IMR-90 (cell line): Measurements from ENCODE around the gene LRATD1.

Experiments
- CHD1 ChIP-seq: IDR thresholded peaks from 2 replicates; pipeline ENCODE4 v1.6.1; 2012; ENCODE audit warnings: low read depth, low read length, improper control_type of control experiment
- MXI1 ChIP-seq: IDR thresholded peaks from 2 replicates; pipeline ENCODE4 v1.6.1; 2012; ENCODE audit warnings: low read depth, mild to moderate bottlenecking, low read length, moderate library complexity, borderline replicate concordance
- POLR2A ChIP-seq: IDR thresholded peaks from 2 replicates; pipeline ENCODE4 v1.6.1; 2012; ENCODE audit warnings: mild to moderate bottlenecking, low read depth, low read length
- RAD21 ChIP-seq: IDR thresholded peaks from 2 replicates; pipeline ENCODE4 v1.6.1; 2012; ENCODE audit warnings: low read length, improper control_type of control experiment
- RCOR1 ChIP-seq: IDR thresholded peaks from 2 replicates; pipeline ENCODE4 v1.6.1; 2012; ENCODE audit warnings: mild to moderate bottlenecking, low read length, improper control_type of control experiment; ENCODE audit not compliant: insufficient replicate concordance
- RFX5 ChIP-seq: IDR thresholded peaks from 2 replicates; pipeline ENCODE4 v1.8.0; 2012; ENCODE audit warnings: low read depth, mild to moderate bottlenecking, low read length, moderate library complexity
- SMC3 ChIP-seq: fragments of 150-350 bp; IDR thresholded peaks from 2 replicates; pipeline ENCODE4 v1.6.1; 2016; ENCODE audit warnings: low read depth, mild to moderate bottlenecking, antibody characterized with exemption, low read length, moderate library complexity
- TF ChIP-seq, protein P1 (sequence below): conservative IDR thresholded peaks from 2 replicates; pipeline ENCODE4 v1.5.1; 2012; ENCODE audit warnings: mild to moderate bottlenecking, low read depth, low read length, improper control_type of control experiment

DNA sequence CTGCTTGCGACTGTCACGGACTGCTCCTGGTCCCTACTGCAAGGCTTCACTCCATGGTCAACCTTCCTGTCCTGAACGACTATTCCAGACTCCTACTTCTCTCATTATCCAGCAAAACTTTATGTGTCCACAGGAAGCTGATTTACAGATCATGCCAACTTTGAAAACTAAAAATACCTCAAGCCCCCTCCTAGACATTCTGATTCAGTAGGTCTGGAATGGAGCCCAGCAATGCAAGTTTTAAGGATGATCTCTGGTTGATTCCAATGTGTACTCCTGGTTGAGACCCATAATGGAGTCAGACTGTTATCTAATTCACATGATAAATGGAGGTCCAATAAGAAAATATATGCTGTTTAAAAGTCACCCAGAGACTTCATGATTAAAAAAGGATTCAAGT lies 13.1 kb upstream of the LRATD1 start:
- TF ChIP-seq, protein P1, sequence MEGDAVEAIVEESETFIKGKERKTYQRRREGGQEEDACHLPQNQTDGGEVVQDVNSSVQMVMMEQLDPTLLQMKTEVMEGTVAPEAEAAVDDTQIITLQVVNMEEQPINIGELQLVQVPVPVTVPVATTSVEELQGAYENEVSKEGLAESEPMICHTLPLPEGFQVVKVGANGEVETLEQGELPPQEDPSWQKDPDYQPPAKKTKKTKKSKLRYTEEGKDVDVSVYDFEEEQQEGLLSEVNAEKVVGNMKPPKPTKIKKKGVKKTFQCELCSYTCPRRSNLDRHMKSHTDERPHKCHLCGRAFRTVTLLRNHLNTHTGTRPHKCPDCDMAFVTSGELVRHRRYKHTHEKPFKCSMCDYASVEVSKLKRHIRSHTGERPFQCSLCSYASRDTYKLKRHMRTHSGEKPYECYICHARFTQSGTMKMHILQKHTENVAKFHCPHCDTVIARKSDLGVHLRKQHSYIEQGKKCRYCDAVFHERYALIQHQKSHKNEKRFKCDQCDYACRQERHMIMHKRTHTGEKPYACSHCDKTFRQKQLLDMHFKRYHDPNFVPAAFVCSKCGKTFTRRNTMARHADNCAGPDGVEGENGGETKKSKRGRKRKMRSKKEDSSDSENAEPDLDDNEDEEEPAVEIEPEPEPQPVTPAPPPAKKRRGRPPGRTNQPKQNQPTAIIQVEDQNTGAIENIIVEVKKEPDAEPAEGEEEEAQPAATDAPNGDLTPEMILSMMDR = no peak
- TF ChIP-seq POLR2A = no peak
- no peak for TF ChIP-seq RFX5
- TF ChIP-seq MXI1 = no peak
- no peak for TF ChIP-seq RCOR1
- no peak for TF ChIP-seq SMC3
- TF ChIP-seq RAD21 = no peak
- no peak for TF ChIP-seq CHD1
